Measurements from ENCODE around the gene GRB10.

Gene GRB10

GRCh38 chr7:50632561-50633413 is 149.9 kb downstream of the GRB10 start:
- DNase-seq (ENCODE audit: low read depth), result peak; percentile 69

GRCh38 chr7:50631639-50632038 is 151.1 kb downstream of the GRB10 start:
- no peak for DNase-seq (ENCODE audit: low read depth)

- DNase-seq (ENCODE audit: low read depth), result no peak
These were observed 151.6 kb downstream of the GRB10 start for GRCh38 chr7:50631100-50631499.

GRCh38 chr7:50629238-50629901 is 153.3 kb downstream of the GRB10 start:
- no peak for DNase-seq (ENCODE audit: low read depth)

- DNase-seq (ENCODE audit: low read depth), result no peak
These were observed 154.1 kb downstream of the GRB10 start for GRCh38 chr7:50628434-50629084.

- DNase-seq (ENCODE audit: low read depth), result peak; percentile 19
These were observed 154.8 kb downstream of the GRB10 start for GRCh38 chr7:50627824-50628361.

- no peak for DNase-seq (ENCODE audit: low read depth)
These were observed 156.4 kb downstream of the GRB10 start for GRCh38 chr7:50626286-50626685.

GRCh38 chr7:50625360-50625759 is 157.3 kb downstream of the GRB10 start:
- no peak for DNase-seq (ENCODE audit: low read depth)

GRCh38 chr7:50622821-50623220 is 159.9 kb downstream of the GRB10 start:
- DNase-seq (ENCODE audit: low read depth), result no peak

- peak; percentile 28 for DNase-seq (ENCODE audit: low read depth)
These were observed 160.7 kb downstream of the GRB10 start for GRCh38 chr7:50621973-50622490.

GRCh38 chr7:50621206-50621605 is 161.5 kb downstream of the GRB10 start:
- DNase-seq (ENCODE audit: low read depth), result no peak

GRCh38 chr7:50620433-50620832 is 162.3 kb downstream of the GRB10 start:
- DNase-seq (ENCODE audit: low read depth), result no peak

GRCh38 chr7:50619684-50620083 is 163.0 kb downstream of the GRB10 start:
- DNase-seq (ENCODE audit: low read depth), result no peak

GRCh38 chr7:50618281-50618680 is 164.4 kb downstream of the GRB10 start:
- DNase-seq (ENCODE audit: low read depth), result no peak

- no peak for DNase-seq (ENCODE audit: low read depth)
These were observed 167.1 kb downstream of the GRB10 start for GRCh38 chr7:50615519-50616080.

- DNase-seq (ENCODE audit: low read depth), result no peak
These were observed 167.8 kb downstream of the GRB10 start for GRCh38 chr7:50614721-50615518.

GRCh38 chr7:50613473-50613872 is 169.2 kb downstream of the GRB10 start:
- DNase-seq (ENCODE audit: low read depth), result no peak

GRCh38 chr7:50612704-50613103 is 170.0 kb downstream of the GRB10 start:
- no peak for DNase-seq (ENCODE audit: low read depth)

- peak; percentile 66 for DNase-seq (ENCODE audit: low read depth)
These were observed 172.0 kb downstream of the GRB10 start for GRCh38 chr7:50610521-50611277.

- no peak for DNase-seq (ENCODE audit: low read depth)
These were observed 174.3 kb downstream of the GRB10 start for GRCh38 chr7:50608196-50608906.
